Measurements from ENCODE around the gene VPS72.

DNA sequence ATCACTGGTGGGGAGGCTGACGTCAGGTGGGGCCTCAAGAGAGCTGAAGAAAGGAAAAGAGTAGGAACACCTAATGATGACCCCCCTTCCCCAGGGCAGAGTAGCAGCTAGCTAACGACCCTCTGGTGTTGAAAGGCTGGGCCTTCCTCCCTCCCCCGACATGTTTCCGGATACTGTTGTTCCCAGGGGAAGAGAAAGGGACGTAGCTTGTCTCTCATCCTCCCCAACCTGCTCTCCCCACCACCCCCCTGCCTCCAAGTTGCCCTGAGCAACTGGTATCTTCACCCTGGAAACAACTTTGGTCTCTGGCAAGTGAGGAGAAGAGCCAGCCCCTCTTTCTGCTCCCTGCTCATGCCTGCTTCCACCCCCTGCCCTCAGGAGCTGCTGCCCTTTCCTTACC is 46.0 kb downstream of the VPS72 start:
- TF ChIP-seq, protein P1, sequence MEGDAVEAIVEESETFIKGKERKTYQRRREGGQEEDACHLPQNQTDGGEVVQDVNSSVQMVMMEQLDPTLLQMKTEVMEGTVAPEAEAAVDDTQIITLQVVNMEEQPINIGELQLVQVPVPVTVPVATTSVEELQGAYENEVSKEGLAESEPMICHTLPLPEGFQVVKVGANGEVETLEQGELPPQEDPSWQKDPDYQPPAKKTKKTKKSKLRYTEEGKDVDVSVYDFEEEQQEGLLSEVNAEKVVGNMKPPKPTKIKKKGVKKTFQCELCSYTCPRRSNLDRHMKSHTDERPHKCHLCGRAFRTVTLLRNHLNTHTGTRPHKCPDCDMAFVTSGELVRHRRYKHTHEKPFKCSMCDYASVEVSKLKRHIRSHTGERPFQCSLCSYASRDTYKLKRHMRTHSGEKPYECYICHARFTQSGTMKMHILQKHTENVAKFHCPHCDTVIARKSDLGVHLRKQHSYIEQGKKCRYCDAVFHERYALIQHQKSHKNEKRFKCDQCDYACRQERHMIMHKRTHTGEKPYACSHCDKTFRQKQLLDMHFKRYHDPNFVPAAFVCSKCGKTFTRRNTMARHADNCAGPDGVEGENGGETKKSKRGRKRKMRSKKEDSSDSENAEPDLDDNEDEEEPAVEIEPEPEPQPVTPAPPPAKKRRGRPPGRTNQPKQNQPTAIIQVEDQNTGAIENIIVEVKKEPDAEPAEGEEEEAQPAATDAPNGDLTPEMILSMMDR (CRISPR knock-in tag; IDR thresholded peaks at IDR 0.05) = no peak
- TF ChIP-seq, protein P2, sequence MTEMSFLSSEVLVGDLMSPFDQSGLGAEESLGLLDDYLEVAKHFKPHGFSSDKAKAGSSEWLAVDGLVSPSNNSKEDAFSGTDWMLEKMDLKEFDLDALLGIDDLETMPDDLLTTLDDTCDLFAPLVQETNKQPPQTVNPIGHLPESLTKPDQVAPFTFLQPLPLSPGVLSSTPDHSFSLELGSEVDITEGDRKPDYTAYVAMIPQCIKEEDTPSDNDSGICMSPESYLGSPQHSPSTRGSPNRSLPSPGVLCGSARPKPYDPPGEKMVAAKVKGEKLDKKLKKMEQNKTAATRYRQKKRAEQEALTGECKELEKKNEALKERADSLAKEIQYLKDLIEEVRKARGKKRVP (CRISPR knock-in tag; IDR thresholded peaks at IDR 0.05) = no peak
- TF ChIP-seq, protein P3, sequence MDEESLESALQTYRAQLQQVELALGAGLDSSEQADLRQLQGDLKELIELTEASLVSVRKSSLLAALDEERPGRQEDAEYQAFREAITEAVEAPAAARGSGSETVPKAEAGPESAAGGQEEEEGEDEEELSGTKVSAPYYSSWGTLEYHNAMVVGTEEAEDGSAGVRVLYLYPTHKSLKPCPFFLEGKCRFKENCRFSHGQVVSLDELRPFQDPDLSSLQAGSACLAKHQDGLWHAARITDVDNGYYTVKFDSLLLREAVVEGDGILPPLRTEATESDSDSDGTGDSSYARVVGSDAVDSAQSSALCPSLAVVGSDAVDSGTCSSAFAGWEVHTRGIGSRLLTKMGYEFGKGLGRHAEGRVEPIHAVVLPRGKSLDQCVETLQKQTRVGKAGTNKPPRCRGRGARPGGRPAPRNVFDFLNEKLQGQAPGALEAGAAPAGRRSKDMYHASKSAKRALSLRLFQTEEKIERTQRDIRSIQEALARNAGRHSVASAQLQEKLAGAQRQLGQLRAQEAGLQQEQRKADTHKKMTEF (CRISPR knock-in tag; IDR thresholded peaks at IDR 0.05) = no peak
- TF ChIP-seq EP300 (IDR thresholded peaks at IDR 0.05; ENCODE audit: low read depth in 2 of 2, low read length in 2 of 2) = no peak
- TF ChIP-seq EP300 (CRISPR knock-in tag; IDR thresholded peaks at IDR 0.05; ENCODE audit: borderline replicate concordance) = no peak
- TF ChIP-seq ZSCAN12 (CRISPR knock-in tag; IDR thresholded peaks at IDR 0.05) = no peak
- no peak for TF ChIP-seq TARDBP (CRISPR knock-in tag; IDR thresholded peaks at IDR 0.05)
- TF ChIP-seq PTBP1 (IDR thresholded peaks at IDR 0.05; ENCODE audit: low read depth, low read length, poor library complexity, severe bottlenecking) = no peak
- TF ChIP-seq, protein P4, sequence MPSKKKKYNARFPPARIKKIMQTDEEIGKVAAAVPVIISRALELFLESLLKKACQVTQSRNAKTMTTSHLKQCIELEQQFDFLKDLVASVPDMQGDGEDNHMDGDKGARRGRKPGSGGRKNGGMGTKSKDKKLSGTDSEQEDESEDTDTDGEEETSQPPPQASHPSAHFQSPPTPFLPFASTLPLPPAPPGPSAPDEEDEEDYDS (CRISPR knock-in tag; IDR thresholded peaks at IDR 0.05) = no peak
- no peak for TF ChIP-seq POLR2A (IDR thresholded peaks at IDR 0.05; ENCODE audit: insufficient read depth in 1 of 2, low read depth in 2 of 2, low read length in 2 of 2)
- TF ChIP-seq REL (CRISPR knock-in tag; conservative IDR thresholded peaks at IDR 0.05) = no peak

All from HepG2 (cell line).